ENCODE measurements around the gene XAGE2.

DNA sequence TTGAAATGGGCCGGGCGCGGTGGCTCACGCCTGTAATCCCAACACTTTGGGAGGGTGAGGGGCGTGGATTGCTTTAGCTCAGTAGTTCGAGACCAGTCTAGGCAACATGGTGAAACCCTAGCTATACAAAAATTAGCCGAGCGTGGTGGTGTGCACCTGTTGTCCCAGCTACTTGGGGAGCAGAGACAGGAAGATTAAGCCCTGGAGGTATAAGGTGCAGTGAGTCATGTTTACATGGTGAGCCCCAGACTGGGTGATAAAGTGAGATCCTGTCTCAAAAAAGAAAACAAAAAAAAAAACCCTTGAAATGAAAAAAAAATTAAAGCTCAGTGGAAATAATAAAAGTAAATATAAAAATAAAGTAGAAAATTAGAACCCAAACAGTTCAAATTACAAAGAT is 6.9 kb upstream of the XAGE2 start:
- TF ChIP-seq, protein P1, sequence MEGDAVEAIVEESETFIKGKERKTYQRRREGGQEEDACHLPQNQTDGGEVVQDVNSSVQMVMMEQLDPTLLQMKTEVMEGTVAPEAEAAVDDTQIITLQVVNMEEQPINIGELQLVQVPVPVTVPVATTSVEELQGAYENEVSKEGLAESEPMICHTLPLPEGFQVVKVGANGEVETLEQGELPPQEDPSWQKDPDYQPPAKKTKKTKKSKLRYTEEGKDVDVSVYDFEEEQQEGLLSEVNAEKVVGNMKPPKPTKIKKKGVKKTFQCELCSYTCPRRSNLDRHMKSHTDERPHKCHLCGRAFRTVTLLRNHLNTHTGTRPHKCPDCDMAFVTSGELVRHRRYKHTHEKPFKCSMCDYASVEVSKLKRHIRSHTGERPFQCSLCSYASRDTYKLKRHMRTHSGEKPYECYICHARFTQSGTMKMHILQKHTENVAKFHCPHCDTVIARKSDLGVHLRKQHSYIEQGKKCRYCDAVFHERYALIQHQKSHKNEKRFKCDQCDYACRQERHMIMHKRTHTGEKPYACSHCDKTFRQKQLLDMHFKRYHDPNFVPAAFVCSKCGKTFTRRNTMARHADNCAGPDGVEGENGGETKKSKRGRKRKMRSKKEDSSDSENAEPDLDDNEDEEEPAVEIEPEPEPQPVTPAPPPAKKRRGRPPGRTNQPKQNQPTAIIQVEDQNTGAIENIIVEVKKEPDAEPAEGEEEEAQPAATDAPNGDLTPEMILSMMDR (IDR thresholded peaks at IDR 0.05) = no peak
- TF ChIP-seq POLR2A (IDR thresholded peaks at IDR 0.05) = no peak
